ENCODE data around the gene ALDOC.

DNA sequence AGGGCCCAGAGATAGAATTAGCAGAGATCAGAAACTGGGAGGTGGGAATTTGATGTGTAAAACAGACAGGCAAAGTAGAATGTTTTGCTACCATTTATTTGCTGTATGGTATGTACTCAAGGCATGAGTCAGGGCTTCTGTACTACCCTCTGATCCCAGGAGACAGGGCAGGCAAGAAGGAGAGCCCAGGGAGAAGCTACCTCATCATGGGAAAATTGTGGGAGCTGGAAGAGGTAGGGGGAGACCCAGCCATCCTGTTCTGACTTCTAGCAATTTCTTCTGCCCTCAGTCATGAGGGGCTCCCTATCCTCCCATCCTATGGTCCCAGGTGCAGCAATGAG, 3.7 kb downstream of the ALDOC start:
- TF ChIP-seq POLR2A (IDR thresholded peaks at IDR 0.05; ENCODE audit: low read length) = no peak
- no peak for TF ChIP-seq GATA1 (IDR thresholded peaks at IDR 0.05; ENCODE audit: low read depth, low read length)

All from erythroblast (primary cell).